ENCODE measurements around the gene SIX6.
A peak's percentile ranks its signal among the peaks of the same experiment; 100 is the strongest.

- no peak for TF ChIP-seq EZH2 (IDR thresholded peaks at IDR 0.05)
- TF ChIP-seq CTCF (IDR thresholded peaks at IDR 0.05) = peak; percentile 88
Observed at GRCh38 chr14:60561845-60562746, 53.1 kb downstream of the SIX6 start.

Data from neural progenitor cell (in vitro differentiated cells).